ENCODE measurements around the gene LILRB5.

DNA sequence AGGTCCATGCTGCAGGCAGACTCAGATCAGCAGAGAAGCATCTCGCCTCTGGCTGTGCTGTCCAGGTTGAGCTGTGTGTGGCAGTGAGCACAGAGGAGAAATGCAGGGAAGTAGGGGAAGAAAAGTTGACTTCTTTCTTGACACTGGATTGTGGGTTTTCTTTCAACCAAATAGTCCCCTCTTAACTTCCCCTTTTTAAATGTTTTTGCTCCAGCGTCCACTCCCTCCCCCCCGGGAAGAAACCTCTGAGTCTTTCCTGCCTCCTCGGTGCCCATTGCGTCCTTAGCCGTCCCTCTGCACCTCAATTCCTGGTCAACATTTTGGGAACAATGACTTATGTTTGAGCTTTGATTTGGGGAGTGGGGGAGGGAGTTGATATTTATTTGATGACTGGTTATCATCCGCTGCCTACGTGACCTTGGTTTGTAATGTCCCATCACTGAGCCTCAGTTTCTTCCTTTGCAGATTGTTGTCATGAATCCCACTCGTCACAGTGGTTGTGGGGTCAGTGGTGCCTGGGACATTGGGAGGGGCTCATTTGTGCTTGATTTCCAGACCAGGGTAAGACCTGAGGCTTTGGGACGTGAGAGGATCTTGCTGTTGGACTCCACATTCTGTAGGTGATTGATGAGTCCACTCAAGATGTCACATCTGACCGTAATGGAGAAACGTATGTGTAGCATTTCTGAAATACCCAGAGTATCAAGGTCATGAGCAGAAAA, 24.1 kb upstream of the LILRB5 start, which contains the start of gene LILRB2:
- no peak for TF ChIP-seq CTCF (conservative IDR thresholded peaks at IDR 0.05; ENCODE audit: low read depth, low read length)
- TF ChIP-seq EZH2 (IDR thresholded peaks at IDR 0.05; ENCODE audit: low read length, unreplicated experiment) = no peak
- no peak for TF ChIP-seq EZH2phosphoT487 (IDR thresholded peaks at IDR 0.05; ENCODE audit: borderline replicate concordance, low read length)
